Measurements from ENCODE around the gene P4HA2.

DNA sequence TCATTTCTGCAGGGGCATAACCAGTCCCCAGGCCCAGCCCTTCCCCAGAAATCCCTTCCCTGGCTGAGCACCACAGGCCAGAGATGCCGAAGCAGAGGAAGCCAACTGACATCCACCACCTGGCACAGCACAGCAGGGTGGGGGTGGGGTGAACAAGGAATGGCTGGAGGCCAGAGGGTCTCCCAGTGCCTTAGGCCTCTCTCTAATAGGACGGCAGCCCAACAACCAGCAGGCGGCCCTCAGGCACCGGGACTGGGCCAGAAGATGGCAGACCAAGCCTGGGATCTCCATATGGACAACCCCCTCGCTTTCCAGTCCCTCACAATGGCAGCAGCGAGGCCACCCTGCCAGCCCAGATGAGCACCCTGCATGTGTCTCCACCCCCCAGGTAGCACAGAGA lies 43.1 kb upstream of the P4HA2 start:
- TF ChIP-seq, protein P1, sequence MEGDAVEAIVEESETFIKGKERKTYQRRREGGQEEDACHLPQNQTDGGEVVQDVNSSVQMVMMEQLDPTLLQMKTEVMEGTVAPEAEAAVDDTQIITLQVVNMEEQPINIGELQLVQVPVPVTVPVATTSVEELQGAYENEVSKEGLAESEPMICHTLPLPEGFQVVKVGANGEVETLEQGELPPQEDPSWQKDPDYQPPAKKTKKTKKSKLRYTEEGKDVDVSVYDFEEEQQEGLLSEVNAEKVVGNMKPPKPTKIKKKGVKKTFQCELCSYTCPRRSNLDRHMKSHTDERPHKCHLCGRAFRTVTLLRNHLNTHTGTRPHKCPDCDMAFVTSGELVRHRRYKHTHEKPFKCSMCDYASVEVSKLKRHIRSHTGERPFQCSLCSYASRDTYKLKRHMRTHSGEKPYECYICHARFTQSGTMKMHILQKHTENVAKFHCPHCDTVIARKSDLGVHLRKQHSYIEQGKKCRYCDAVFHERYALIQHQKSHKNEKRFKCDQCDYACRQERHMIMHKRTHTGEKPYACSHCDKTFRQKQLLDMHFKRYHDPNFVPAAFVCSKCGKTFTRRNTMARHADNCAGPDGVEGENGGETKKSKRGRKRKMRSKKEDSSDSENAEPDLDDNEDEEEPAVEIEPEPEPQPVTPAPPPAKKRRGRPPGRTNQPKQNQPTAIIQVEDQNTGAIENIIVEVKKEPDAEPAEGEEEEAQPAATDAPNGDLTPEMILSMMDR (conservative IDR thresholded peaks at IDR 0.05; ENCODE audit: low read length): no peak
- no peak for TF ChIP-seq EZH2phosphoT487 (IDR thresholded peaks at IDR 0.05; ENCODE audit: borderline replicate concordance, low read depth, low read length)
